A549 (cell line): ENCODE results near the gene DCLRE1A. TPM values are rescaled to one million over a fixed set of nuclear protein-coding genes. Genes with fewer than 3 reads are reported as not detected.

Source experiments
- ATAC-seq, 2 experiments: fragments of 200-7000 bp in 1 of 2; fragments of >200 bp in 1 of 2; cut with Nextera tagmentation in 1 of 2; cut with Tn5 transposase in 1 of 2; 3 replicates each; pipeline versions ENCODE4 v1.8.0 to v1.9.1; 2018 to 2020; ENCODE audit warnings: mild to moderate bottlenecking in 1 of 2, moderate library complexity in 1 of 2
- CTCF ChIA-PET: fragments of 300-600 bp; sonication (Branson Sonifier 250); formaldehyde crosslinking; extraction: SDS; loops from one replicate; lab custom pipeline; 2021; ENCODE audit warnings: antibody characterized with exemption, inconsistent platforms; lab: Yijun Ruan, JAX
- POLR2A ChIA-PET: fragments of 350-600 bp; formaldehyde crosslinking; extraction: SDS; loops from one replicate; lab custom pipeline; 2021; ENCODE audit warnings: antibody characterized with exemption, inconsistent platforms; lab: Yijun Ruan, JAX
- DNase-seq, 2 experiments: peaks; one replicate each; pipeline versions ENCODE4 v3.0.0 to v3.0.0-alpha.2; 2011 to 2016; ENCODE audit warnings: low read depth in 1 of 2, low spot score in 1 of 2
- FAIRE-seq: peaks from 2 replicates; lab custom pipeline; 2011; peaks lifted over from hg19 to GRCh38; lab: Jason Lieb, UNC
- H3K27ac ChIP-seq, 2 experiments: fragments of >200 bp; sonication (Bioruptor Twin); formaldehyde crosslinking; 3 replicates each; pipeline ENCODE4 v1.5.1; 2016 to 2017
- H3K4me1 ChIP-seq: fragments of >200 bp; sonication (Bioruptor Twin); formaldehyde crosslinking; 3 replicates; pipeline ENCODE4 v1.6.1; 2016
- H3K4me2 ChIP-seq: fragments of >200 bp; sonication (Bioruptor Twin); formaldehyde crosslinking; 3 replicates; pipeline ENCODE4 v1.6.1; 2016
- H3K4me3 ChIP-seq: fragments of >200 bp; sonication (Bioruptor Twin); formaldehyde crosslinking; 3 replicates; pipeline ENCODE4 v1.5.1; 2016
- H3K9me3 ChIP-seq: fragments of >200 bp; sonication (Bioruptor Twin); formaldehyde crosslinking; 3 replicates; pipeline ENCODE4 v1.6.1; 2016
- ATOH8 ChIP-seq: fragments of 250-450 bp; sonication (Bioruptor Pico); IDR thresholded peaks from 2 replicates; pipeline ENCODE4 v1.5.0; 2020; ENCODE audit warnings: low read depth, mild to moderate bottlenecking, moderate library complexity
- BHLHE40 ChIP-seq: IDR thresholded peaks from 2 replicates; pipeline ENCODE4 v1.6.1; 2012; ENCODE audit warnings: low read depth, low read length, inconsistent platforms
- CHD2 ChIP-seq: fragments of 150-350 bp; IDR thresholded peaks from 2 replicates; pipeline ENCODE4 v1.6.1; 2014; ENCODE audit warnings: low read length; ENCODE audit not compliant: partially characterized antibody
- EHF ChIP-seq: fragments of 250-450 bp; sonication (Bioruptor Pico); IDR thresholded peaks from 2 replicates; pipeline ENCODE4 v1.5.0; 2020; ENCODE audit warnings: mild to moderate bottlenecking
- ESRRA ChIP-seq: fragments of 150-350 bp; IDR thresholded peaks from 2 replicates; pipeline ENCODE4 v1.6.1; 2014; ENCODE audit warnings: mild to moderate bottlenecking, low read length, borderline replicate concordance
- FOXS1 ChIP-seq: fragments of 250-450 bp; sonication (Bioruptor Pico); IDR thresholded peaks from 2 replicates; pipeline ENCODE4 v1.5.0; 2020; ENCODE audit warnings: mild to moderate bottlenecking, moderate library complexity
- HOXB13 ChIP-seq: fragments of 250-450 bp; sonication (Bioruptor Pico); IDR thresholded peaks from 2 replicates; pipeline ENCODE4 v1.5.0; 2020; ENCODE audit warnings: low read depth, mild to moderate bottlenecking, moderate library complexity
- HOXB5 ChIP-seq: fragments of 250-450 bp; sonication (Bioruptor Pico); IDR thresholded peaks from 2 replicates; pipeline ENCODE4 v1.5.0; 2020; ENCODE audit warnings: mild to moderate bottlenecking, moderate library complexity
- JUNB ChIP-seq: fragments of >200 bp; sonication (Bioruptor Twin); formaldehyde crosslinking; IDR thresholded peaks from 2 replicates; pipeline ENCODE4 v1.6.1; 2016
- MAFK ChIP-seq: fragments of 450-650 bp; IDR thresholded peaks from 2 replicates; pipeline ENCODE4 v1.6.1; 2014; ENCODE audit not compliant: partially characterized antibody
- NFE2L2 ChIP-seq: fragments of 150-350 bp; conservative IDR thresholded peaks from 2 replicates; pipeline ENCODE4 v1.6.1; 2014; ENCODE audit warnings: low read length
- POLR2A ChIP-seq: IDR thresholded peaks from 2 replicates; pipeline ENCODE4 v1.6.1; 2012; ENCODE audit warnings: mild to moderate bottlenecking, low read length
- RNF2 ChIP-seq: fragments of 200-600 bp; sonication (generic); IDR thresholded peaks from 2 replicates; pipeline ENCODE4 v1.6.1; 2016; ENCODE audit warnings: low read depth, mild to moderate bottlenecking, antibody characterized with exemption, moderate library complexity, borderline replicate concordance
- SREBF2 ChIP-seq: fragments of 450-650 bp; IDR thresholded peaks from 2 replicates; pipeline ENCODE4 v1.6.1; 2014; ENCODE audit warnings: mild to moderate bottlenecking, moderate library complexity
- ZNF302 ChIP-seq: fragments of 250-450 bp; sonication (Bioruptor Pico); IDR thresholded peaks from 2 replicates; pipeline ENCODE4 v1.9.0; 2021; ENCODE audit warnings: inconsistent platforms, mild to moderate bottlenecking, moderate library complexity
- WGBS: methylation state at CpG from one replicate; pipeline ENCODE4 v1.1.6; 2017; ENCODE audit errors: missing lambda C conversion rate; 5-methylcytosine and 5-hydroxymethylcytosine counted together
- polyA plus RNA-seq, 4 experiments: library from polyadenylated mRNA; depleted of rRNA in 3 of 4; stranded (reverse); fragments of >200 nt; fragmentation: RNase III in 1 of 4; extraction: RNeasy Plus Mini Kit Qiagen cat#74134 plus additional on column Dnase treatment in 1 of 4; gene quantifications; 2 replicates in 3 of 4; 3 replicates in 1 of 4; pipeline ENCODE4 v1.2.3, GENCODE V29; 2011 to 2017
- TF ChIP-seq, protein P1 (sequence below): fragments of 150-350 bp; IDR thresholded peaks from 2 replicates; pipeline ENCODE4 v1.6.1; 2014; ENCODE audit warnings: low read depth, mild to moderate bottlenecking, low read length
- TF ChIP-seq, protein P2 (sequence below): fragments of 200-600 bp; sonication (generic); IDR thresholded peaks from 2 replicates; pipeline ENCODE4 v1.6.1; 2016; ENCODE audit warnings: antibody characterized with exemption, mild to moderate bottlenecking, moderate library complexity

Gene DCLRE1A
- polyA plus RNA-seq, 2 of the 4 experiments (the other 2 are of a cell fraction): 11.8 to 26.8 TPM

DNA sequence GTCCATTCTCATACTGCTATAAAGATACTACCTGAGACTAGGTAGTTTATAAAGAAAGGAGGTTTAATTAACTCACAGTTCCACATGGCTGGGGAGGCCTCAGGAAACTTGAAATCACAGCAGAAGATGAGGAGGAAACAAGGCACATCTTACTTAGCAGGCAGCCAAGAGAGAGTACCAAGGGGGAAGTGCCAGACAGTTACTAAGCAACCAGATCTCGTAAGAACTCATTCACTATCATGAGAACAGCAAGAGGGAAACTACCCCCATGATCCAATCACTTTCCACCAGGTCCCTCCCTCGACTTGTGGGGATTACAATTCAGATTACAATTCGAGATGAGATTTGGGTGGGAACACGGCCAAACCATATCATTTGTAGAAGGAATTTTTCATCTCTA is 36.9 kb upstream of the DCLRE1A start (continued):
- TF ChIP-seq, protein P1, sequence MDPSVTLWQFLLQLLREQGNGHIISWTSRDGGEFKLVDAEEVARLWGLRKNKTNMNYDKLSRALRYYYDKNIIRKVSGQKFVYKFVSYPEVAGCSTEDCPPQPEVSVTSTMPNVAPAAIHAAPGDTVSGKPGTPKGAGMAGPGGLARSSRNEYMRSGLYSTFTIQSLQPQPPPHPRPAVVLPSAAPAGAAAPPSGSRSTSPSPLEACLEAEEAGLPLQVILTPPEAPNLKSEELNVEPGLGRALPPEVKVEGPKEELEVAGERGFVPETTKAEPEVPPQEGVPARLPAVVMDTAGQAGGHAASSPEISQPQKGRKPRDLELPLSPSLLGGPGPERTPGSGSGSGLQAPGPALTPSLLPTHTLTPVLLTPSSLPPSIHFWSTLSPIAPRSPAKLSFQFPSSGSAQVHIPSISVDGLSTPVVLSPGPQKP: no peak
- no peak for TF ChIP-seq JUNB

GRCh38 chr10:113889911-113890310 is 36.0 kb upstream of the DCLRE1A start:
- Histone ChIP-seq H3K4me1 (peaks cover 4% of the 10 kb centered on the region; the same call in 2 of the 3 replicates), H3K9me3 (no peaks in the 10 kb centered on the region), H3K4me2 (no peak overlapping the region), H3K27ac (no peak overlapping the region), H3K4me3 (no peak overlapping the region)
- ChIA-PET CTCF (no interaction called here), POLR2A (no interaction called here)
- no peak for TF ChIP-seq POLR2A
- TF ChIP-seq ESRRA: no peak
- TF ChIP-seq SREBF2: no peak
- no peak for TF ChIP-seq MAFK
- no peak for TF ChIP-seq CHD2
- no peak for TF ChIP-seq EHF (CRISPR knock-in tag)
- no peak for TF ChIP-seq HOXB13
- TF ChIP-seq, protein P2, sequence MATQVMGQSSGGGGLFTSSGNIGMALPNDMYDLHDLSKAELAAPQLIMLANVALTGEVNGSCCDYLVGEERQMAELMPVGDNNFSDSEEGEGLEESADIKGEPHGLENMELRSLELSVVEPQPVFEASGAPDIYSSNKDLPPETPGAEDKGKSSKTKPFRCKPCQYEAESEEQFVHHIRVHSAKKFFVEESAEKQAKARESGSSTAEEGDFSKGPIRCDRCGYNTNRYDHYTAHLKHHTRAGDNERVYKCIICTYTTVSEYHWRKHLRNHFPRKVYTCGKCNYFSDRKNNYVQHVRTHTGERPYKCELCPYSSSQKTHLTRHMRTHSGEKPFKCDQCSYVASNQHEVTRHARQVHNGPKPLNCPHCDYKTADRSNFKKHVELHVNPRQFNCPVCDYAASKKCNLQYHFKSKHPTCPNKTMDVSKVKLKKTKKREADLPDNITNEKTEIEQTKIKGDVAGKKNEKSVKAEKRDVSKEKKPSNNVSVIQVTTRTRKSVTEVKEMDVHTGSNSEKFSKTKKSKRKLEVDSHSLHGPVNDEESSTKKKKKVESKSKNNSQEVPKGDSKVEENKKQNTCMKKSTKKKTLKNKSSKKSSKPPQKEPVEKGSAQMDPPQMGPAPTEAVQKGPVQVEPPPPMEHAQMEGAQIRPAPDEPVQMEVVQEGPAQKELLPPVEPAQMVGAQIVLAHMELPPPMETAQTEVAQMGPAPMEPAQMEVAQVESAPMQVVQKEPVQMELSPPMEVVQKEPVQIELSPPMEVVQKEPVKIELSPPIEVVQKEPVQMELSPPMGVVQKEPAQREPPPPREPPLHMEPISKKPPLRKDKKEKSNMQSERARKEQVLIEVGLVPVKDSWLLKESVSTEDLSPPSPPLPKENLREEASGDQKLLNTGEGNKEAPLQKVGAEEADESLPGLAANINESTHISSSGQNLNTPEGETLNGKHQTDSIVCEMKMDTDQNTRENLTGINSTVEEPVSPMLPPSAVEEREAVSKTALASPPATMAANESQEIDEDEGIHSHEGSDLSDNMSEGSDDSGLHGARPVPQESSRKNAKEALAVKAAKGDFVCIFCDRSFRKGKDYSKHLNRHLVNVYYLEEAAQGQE: no peak
- no peak for TF ChIP-seq BHLHE40
- no peak for TF ChIP-seq ZNF302 (CRISPR knock-in tag)
- TF ChIP-seq, protein P1: no peak
- TF ChIP-seq FOXS1 (CRISPR knock-in tag): no peak
- FAIRE-seq: no peak
- 59% methylated on average over 2 of the region's 2 CpGs for WGBS
- no peak for DNase-seq
- ATAC-seq: no peak

DNA sequence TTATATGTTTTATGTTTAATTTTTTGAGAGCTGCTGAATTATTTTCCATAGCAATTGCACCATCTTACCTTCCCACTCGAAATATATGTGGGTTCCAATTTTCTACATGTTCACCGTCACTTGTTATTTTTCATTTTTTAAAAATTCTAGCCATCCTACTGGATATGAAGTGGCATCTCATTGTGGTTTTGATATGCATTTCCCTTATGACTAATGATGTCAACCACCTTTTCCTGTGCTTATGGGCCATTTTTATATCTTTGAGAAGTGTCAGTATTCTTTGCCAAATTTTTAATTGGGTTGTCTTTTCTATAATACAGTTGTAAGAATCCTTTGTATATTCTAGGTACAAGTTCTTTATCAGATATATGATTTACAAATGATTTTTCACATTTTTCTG is 28.4 kb upstream of the DCLRE1A start:
- Histone ChIP-seq H3K4me2 (no peak overlapping the region), H3K27ac (no peak overlapping the region), H3K9me3 (no peaks in the 10 kb centered on the region), H3K4me3 (no peak overlapping the region), H3K4me1 (peaks cover 6% of the 10 kb centered on the region; the same call in 2 of the 3 replicates)
- FAIRE-seq: no peak
- ChIA-PET POLR2A (no interaction called here), CTCF (no interaction called here)
- DNase-seq: no peak
- ATAC-seq: no peak
- WGBS: 89% methylated on average over 2 of the region's 2 CpGs
- TF ChIP-seq NFE2L2 (no peak), HOXB5 (CRISPR knock-in tag) (no peak), RNF2 (no peak), ATOH8 (no peak)
